WTC11 (cell line): Measurements from ENCODE around the gene PAAF1. TPM values are rescaled to one million over a fixed set of nuclear protein-coding genes. Genes with fewer than 3 reads are reported as not detected.

Experiments
- ATAC-seq: fragments of 200-7000 bp; cut with Tn5 transposase; 2 replicates; pipeline ENCODE4 v1.10.0; 2021; ENCODE audit warnings: mild to moderate bottlenecking, moderate library complexity
- CTCF ChIA-PET: fragments of 300-600 bp; sonication (Branson Sonifier 250); formaldehyde crosslinking; loops from one replicate; lab custom pipeline; 2021; ENCODE audit warnings: antibody characterized with exemption; lab: Charles Lee
- POLR2A ChIA-PET: fragments of 350-600 bp; sonication (Branson Sonifier 250); formaldehyde crosslinking; loops from one replicate; lab custom pipeline; 2021; ENCODE audit warnings: antibody characterized with exemption; lab: Charles Lee
- DNase-seq: peaks from one replicate; pipeline ENCODE4 v3.0.0; 2021; ENCODE audit warnings: low spot score
- H3K27ac Mint-ChIP-seq: 2 replicates; pipeline ENCODE4 v1.8.0; 2021; ENCODE audit warnings: mixed read lengths
- H3K27me3 Mint-ChIP-seq: 2 replicates; pipeline ENCODE4 v1.8.0; 2021; ENCODE audit warnings: low read depth, mild to moderate bottlenecking, moderate library complexity, mixed read lengths
- H3K36me3 Mint-ChIP-seq: 2 replicates; pipeline ENCODE4 v1.8.0; 2021; ENCODE audit warnings: mixed read lengths
- H3K4me1 Mint-ChIP-seq: 2 replicates; pipeline ENCODE4 v1.8.0; 2022; ENCODE audit warnings: mixed read lengths
- H3K4me3 Mint-ChIP-seq: 2 replicates; pipeline ENCODE4 v1.8.0; 2021; ENCODE audit warnings: mild to moderate bottlenecking, moderate library complexity, mixed read lengths
- H3K9me3 Mint-ChIP-seq: 2 replicates; pipeline ENCODE4 v1.8.0; 2021; ENCODE audit warnings: mixed read lengths
- E2F4 ChIP-seq: sonication (generic); formaldehyde crosslinking; IDR thresholded peaks from 2 replicates; pipeline ENCODE4 v1.8.1; 2022; ENCODE audit warnings: low read depth, mild to moderate bottlenecking, moderate library complexity, missing genetic modification reagents, borderline replicate concordance
- FOXP4 ChIP-seq: sonication (generic); formaldehyde crosslinking; IDR thresholded peaks from 2 replicates; pipeline ENCODE4 v1.8.0; 2022; ENCODE audit warnings: mild to moderate bottlenecking, missing genetic modification reagents
- GTF2I ChIP-seq: fragments of 250-450 bp; sonication (Bioruptor Pico); conservative IDR thresholded peaks from 2 replicates; pipeline ENCODE4 v1.4.0; 2021; ENCODE audit warnings: mild to moderate bottlenecking
- HMGA2 ChIP-seq: fragments of 250-450 bp; sonication (Bioruptor Pico); IDR thresholded peaks from 2 replicates; pipeline ENCODE4 v1.4.0; 2021; ENCODE audit warnings: mild to moderate bottlenecking, moderate library complexity
- JAZF1 ChIP-seq: fragments of 250-450 bp; sonication (Bioruptor Pico); IDR thresholded peaks from 2 replicates; pipeline ENCODE4 v1.9.0; 2021; ENCODE audit warnings: moderate library complexity, mild to moderate bottlenecking, inconsistent platforms
- MAX ChIP-seq: sonication (generic); formaldehyde crosslinking; IDR thresholded peaks from 2 replicates; pipeline ENCODE4 v1.8.0; 2022; ENCODE audit warnings: mild to moderate bottlenecking, missing genetic modification reagents
- MXD4 ChIP-seq: fragments of 250-450 bp; sonication (Bioruptor Pico); IDR thresholded peaks from 2 replicates; pipeline ENCODE4 v1.8.0; 2021; ENCODE audit warnings: mild to moderate bottlenecking, moderate library complexity, borderline replicate concordance
- ZBTB43 ChIP-seq: sonication (generic); formaldehyde crosslinking; IDR thresholded peaks from 2 replicates; pipeline ENCODE4 v1.8.1; 2023; ENCODE audit warnings: mild to moderate bottlenecking, missing genetic modification reagents
- ZNF219 ChIP-seq: sonication (generic); formaldehyde crosslinking; IDR thresholded peaks from 2 replicates; pipeline ENCODE4 v1.8.0; 2023; ENCODE audit warnings: missing genetic modification reagents, mild to moderate bottlenecking, borderline replicate concordance
- ZNF232 ChIP-seq: sonication (generic); formaldehyde crosslinking; IDR thresholded peaks from 2 replicates; pipeline ENCODE4 v1.8.0; 2022; ENCODE audit warnings: mild to moderate bottlenecking, missing genetic modification reagents
- ZNF263 ChIP-seq: sonication (generic); formaldehyde crosslinking; IDR thresholded peaks from 2 replicates; pipeline ENCODE4 v1.8.1; 2022; ENCODE audit warnings: low read depth, mild to moderate bottlenecking, moderate library complexity, missing genetic modification reagents
- ZSCAN18 ChIP-seq: fragments of 250-450 bp; sonication (Bioruptor Pico); IDR thresholded peaks from 2 replicates; pipeline ENCODE4 v2.1.2; 2022; ENCODE audit warnings: mild to moderate bottlenecking, moderate library complexity
- total RNA-seq: library from RNA; stranded (reverse); gene quantifications from 3 replicates; pipeline ENCODE4 v1.2.3, GENCODE V29; 2021
- TF ChIP-seq, protein P1 (sequence below): sonication (generic); formaldehyde crosslinking; IDR thresholded peaks from 2 replicates; pipeline ENCODE4 v1.8.1; 2022; ENCODE audit warnings: mild to moderate bottlenecking, moderate library complexity, missing genetic modification reagents
- TF ChIP-seq, protein P2 (sequence below): sonication (generic); formaldehyde crosslinking; IDR thresholded peaks from 2 replicates; pipeline ENCODE4 v1.8.0; 2022; ENCODE audit warnings: missing genetic modification reagents
- TF ChIP-seq, protein P3 (sequence below): fragments of 250-450 bp; sonication (Bioruptor Pico); IDR thresholded peaks from 2 replicates; pipeline ENCODE4 v1.9.0; 2021; ENCODE audit warnings: mild to moderate bottlenecking, borderline replicate concordance
- TF ChIP-seq, protein P4 (sequence below): sonication (generic); formaldehyde crosslinking; IDR thresholded peaks from 2 replicates; pipeline ENCODE4 v1.8.1; 2023; ENCODE audit warnings: mild to moderate bottlenecking, moderate library complexity, missing genetic modification reagents

PAAF1 gene
- total RNA-seq, 1 experiment from 2014 or later, result 27.7 TPM

DNA sequence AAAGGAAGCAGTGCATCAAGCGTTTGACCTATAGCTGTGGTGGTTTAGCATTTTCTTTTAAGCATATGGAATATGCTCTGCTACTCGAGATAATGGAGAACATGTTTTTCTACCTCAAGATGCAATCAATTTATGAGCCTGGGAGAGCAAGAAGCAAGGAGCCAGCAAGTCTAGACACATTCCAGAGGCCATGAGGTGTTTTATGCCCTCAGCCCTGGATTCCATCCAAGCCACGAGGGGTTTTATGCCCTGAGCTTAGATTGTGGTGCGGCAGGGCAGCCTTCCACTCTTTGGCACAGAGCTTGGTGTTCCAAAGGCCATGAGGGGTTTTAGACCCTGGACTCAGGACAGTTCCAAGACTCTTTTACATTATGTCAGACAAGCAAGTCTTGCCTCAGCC, 62.3 kb downstream of the PAAF1 start (continued):
- TF ChIP-seq FOXP4 (no peak), ZNF263 (CRISPR knock-in tag) (no peak)
- TF ChIP-seq, protein P1, sequence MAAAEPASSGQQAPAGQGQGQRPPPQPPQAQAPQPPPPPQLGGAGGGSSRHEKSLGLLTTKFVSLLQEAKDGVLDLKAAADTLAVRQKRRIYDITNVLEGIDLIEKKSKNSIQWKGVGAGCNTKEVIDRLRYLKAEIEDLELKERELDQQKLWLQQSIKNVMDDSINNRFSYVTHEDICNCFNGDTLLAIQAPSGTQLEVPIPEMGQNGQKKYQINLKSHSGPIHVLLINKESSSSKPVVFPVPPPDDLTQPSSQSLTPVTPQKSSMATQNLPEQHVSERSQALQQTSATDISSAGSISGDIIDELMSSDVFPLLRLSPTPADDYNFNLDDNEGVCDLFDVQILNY (CRISPR knock-in tag), result no peak

- no peak overlapping the region for H3K27ac Mint-ChIP-seq
- DNase-seq (no peak), ATAC-seq (no peak)
- CTCF ChIA-PET, result interaction anchor here (1.0 to 1.5 kb wide), 2 partner anchors 10 to 24 kb away, joined by 3 to 5 read pairs; no protein-coding TSS in a partner anchor
- no peak overlapping the region for H3K4me3 Mint-ChIP-seq
- H3K4me1 Mint-ChIP-seq, result no peaks in the 10 kb centered on the region
- POLR2A ChIA-PET, result no interaction called here
- H3K9me3 Mint-ChIP-seq, result peaks cover 44% of the 10 kb centered on the region
- peaks cover 32% of the 10 kb centered on the region for H3K36me3 Mint-ChIP-seq
- peaks cover 8% of the 10 kb centered on the region; the same call in 1 of the 2 replicates for H3K27me3 Mint-ChIP-seq
- TF ChIP-seq, protein P2, sequence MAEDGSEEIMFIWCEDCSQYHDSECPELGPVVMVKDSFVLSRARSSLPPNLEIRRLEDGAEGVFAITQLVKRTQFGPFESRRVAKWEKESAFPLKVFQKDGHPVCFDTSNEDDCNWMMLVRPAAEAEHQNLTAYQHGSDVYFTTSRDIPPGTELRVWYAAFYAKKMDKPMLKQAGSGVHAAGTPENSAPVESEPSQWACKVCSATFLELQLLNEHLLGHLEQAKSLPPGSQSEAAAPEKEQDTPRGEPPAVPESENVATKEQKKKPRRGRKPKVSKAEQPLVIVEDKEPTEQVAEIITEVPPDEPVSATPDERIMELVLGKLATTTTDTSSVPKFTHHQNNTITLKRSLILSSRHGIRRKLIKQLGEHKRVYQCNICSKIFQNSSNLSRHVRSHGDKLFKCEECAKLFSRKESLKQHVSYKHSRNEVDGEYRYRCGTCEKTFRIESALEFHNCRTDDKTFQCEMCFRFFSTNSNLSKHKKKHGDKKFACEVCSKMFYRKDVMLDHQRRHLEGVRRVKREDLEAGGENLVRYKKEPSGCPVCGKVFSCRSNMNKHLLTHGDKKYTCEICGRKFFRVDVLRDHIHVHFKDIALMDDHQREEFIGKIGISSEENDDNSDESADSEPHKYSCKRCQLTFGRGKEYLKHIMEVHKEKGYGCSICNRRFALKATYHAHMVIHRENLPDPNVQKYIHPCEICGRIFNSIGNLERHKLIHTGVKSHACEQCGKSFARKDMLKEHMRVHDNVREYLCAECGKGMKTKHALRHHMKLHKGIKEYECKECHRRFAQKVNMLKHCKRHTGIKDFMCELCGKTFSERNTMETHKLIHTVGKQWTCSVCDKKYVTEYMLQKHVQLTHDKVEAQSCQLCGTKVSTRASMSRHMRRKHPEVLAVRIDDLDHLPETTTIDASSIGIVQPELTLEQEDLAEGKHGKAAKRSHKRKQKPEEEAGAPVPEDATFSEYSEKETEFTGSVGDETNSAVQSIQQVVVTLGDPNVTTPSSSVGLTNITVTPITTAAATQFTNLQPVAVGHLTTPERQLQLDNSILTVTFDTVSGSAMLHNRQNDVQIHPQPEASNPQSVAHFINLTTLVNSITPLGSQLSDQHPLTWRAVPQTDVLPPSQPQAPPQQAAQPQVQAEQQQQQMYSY (CRISPR knock-in tag), result no peak
- TF ChIP-seq ZNF219, result no peak
- TF ChIP-seq ZNF232 (CRISPR knock-in tag), result no peak
- TF ChIP-seq GTF2I (CRISPR knock-in tag), result no peak
- TF ChIP-seq ZBTB43, result no peak
- TF ChIP-seq HMGA2 (CRISPR knock-in tag), result no peak
- TF ChIP-seq MAX (CRISPR knock-in tag), result no peak
- no peak for TF ChIP-seq E2F4 (CRISPR knock-in tag)
- TF ChIP-seq JAZF1 (CRISPR knock-in tag), result no peak
- no peak for TF ChIP-seq ZSCAN18
- TF ChIP-seq MXD4 (CRISPR knock-in tag), result no peak
- TF ChIP-seq, protein P3, sequence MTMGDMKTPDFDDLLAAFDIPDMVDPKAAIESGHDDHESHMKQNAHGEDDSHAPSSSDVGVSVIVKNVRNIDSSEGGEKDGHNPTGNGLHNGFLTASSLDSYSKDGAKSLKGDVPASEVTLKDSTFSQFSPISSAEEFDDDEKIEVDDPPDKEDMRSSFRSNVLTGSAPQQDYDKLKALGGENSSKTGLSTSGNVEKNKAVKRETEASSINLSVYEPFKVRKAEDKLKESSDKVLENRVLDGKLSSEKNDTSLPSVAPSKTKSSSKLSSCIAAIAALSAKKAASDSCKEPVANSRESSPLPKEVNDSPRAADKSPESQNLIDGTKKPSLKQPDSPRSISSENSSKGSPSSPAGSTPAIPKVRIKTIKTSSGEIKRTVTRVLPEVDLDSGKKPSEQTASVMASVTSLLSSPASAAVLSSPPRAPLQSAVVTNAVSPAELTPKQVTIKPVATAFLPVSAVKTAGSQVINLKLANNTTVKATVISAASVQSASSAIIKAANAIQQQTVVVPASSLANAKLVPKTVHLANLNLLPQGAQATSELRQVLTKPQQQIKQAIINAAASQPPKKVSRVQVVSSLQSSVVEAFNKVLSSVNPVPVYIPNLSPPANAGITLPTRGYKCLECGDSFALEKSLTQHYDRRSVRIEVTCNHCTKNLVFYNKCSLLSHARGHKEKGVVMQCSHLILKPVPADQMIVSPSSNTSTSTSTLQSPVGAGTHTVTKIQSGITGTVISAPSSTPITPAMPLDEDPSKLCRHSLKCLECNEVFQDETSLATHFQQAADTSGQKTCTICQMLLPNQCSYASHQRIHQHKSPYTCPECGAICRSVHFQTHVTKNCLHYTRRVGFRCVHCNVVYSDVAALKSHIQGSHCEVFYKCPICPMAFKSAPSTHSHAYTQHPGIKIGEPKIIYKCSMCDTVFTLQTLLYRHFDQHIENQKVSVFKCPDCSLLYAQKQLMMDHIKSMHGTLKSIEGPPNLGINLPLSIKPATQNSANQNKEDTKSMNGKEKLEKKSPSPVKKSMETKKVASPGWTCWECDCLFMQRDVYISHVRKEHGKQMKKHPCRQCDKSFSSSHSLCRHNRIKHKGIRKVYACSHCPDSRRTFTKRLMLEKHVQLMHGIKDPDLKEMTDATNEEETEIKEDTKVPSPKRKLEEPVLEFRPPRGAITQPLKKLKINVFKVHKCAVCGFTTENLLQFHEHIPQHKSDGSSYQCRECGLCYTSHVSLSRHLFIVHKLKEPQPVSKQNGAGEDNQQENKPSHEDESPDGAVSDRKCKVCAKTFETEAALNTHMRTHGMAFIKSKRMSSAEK (CRISPR knock-in tag), result no peak
- TF ChIP-seq, protein P4, sequence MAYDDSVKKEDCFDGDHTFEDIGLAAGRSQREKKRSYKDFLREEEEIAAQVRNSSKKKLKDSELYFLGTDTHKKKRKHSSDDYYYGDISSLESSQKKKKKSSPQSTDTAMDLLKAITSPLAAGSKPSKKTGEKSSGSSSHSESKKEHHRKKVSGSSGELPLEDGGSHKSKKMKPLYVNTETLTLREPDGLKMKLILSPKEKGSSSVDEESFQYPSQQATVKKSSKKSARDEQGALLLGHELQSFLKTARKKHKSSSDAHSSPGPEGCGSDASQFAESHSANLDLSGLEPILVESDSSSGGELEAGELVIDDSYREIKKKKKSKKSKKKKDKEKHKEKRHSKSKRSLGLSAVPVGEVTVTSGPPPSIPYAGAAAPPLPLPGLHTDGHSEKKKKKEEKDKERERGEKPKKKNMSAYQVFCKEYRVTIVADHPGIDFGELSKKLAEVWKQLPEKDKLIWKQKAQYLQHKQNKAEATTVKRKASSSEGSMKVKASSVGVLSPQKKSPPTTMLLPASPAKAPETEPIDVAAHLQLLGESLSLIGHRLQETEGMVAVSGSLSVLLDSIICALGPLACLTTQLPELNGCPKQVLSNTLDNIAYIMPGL, result no peak
Observed at GRCh38 chr11:73940801-73941570, 64.2 kb downstream of the PAAF1 start.
